Measurements from ENCODE around the gene SKAP1.
"Not testable (repeated sequence)": the region's sequence is repeated elsewhere in the genome, so short reads cannot be mapped to it uniquely, and the experiment has no call there.

The SKAP1 gene

DNA sequence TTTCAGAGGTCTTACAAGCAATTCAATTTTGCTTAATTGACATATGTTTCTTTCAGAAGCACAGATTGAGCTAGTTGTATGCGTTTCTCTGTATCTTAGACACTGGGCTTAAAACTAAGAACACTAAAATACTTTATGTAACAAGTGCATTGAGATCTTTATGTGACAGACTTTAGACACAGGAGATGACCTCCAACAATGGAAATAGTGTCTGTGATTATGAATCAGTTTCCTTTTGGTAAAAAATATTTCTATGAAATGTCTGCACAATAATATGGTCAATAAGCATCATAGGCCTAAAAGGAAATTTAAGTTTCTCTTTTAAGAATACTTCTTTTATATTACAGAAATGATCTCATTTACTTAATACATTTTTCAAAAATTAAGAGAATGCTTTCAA lies 153.2 kb downstream of the SKAP1 start:
- DNase-seq, result no peak

DNA sequence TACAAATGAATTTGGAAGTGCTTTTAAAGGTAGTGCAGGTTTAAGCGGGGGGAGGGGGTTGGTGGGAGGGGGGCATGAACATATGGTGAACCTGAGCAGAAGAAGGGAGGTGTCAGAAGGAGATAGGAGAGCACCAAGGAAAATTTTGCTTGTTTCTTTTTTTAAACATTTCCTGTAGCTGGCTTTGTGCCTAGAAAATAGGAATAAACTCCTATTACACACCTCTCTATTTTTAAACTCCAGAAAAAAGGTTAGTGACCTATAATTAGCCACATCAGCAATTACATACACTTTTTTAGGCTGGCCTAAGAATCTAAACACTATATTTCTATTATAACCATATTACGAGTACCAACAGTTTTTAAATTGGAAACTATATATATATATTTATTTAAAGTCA lies 159.1 kb downstream of the SKAP1 start:
- DNase-seq, result no peak

DNA sequence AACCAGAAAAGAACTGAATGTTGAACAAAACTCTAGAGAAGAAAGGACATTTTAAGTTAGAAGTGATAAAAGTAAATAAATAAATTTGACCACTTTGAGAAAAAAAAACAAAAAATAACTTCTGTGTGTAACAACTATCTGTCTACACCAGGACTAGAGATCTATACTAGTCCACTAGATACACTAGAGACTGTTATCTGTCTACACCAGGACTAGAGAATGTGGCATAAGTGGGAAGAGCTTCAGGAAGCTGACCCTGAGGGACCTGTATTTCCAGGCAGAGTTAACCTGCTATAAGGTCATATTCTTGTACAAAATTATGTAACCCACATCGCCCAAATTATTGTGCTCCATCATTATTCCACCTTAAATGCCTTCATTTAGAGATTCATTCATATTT lies 160.8 kb downstream of the SKAP1 start:
- no peak for DNase-seq

DNA sequence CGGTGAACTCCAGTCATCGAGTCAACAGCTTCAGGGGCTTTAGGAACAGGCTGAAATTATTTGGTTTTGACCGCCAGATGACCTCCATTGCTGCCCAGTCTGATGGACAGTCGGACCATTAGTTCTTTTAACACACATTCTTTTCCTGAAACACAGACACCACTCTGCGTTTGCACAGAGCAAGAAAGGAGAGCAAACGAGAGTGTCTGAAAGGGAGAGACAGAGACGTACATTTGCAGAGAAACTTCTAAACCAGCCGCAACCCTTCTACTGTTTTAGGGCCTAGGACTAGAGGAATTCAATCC lies 166.3 kb downstream of the SKAP1 start:
- DNase-seq, result no peak

DNA sequence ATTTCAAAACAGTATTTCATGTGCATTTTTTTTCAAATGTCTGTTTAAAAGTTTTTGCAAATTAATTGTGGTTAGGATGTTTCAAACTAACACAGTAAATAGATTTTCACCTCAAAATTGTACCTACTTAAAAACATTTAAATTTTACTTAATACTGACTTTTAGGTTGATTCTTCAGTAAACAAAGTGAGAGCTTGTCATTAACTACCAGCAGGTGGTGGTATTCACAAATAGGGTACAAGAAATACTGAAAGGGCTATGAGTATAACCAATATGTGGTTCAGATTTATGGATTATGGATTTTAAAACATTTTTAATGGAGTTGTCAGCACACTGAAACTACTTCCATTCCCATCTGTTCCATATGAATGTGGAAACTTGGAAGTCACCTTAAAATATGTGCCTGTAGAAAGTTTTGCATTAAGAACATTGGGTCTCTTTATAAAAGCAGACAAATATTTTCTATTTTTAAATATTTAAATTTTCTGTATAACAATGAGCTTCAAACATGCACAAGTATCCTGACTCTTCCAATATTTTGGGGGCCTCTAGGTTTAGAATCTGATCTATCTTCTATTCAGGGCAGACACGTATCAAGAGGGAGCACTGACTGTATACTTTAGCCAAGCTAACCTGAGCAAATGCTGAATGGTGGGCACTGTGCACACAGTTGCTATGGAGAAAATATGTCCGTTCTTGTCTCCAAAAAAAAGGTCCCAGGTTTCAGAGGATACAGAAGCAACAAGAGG lies 166.9 kb downstream of the SKAP1 start:
- no peak for DNase-seq

DNA sequence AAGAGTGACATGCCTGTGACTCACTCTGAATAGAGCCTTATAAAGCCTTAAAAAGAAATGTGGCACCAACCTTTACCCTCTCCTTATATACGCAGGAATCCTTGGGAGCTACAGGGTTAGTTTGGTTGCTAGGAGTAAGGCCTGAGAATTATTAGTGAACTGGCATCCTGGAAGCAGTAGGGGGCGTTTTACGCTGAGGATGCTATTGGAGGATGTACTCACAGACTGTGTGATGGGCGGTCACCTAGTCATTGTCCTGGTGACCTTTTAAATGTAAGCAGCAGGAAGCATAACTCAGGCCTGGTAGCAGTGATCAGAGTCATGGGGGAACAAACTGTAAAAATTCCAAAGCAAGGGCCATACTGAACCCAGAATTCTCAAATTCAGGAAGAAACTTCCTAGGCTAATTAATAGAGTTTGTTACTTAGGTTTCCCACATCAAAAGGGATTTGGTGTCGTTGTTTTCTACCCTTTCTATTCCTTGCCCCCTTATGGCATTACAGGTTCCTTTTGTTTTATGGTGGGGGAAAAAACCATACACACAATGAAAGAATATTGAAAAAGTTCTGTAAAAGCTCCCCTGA lies 168.6 kb downstream of the SKAP1 start:
- no peak for DNase-seq

DNA sequence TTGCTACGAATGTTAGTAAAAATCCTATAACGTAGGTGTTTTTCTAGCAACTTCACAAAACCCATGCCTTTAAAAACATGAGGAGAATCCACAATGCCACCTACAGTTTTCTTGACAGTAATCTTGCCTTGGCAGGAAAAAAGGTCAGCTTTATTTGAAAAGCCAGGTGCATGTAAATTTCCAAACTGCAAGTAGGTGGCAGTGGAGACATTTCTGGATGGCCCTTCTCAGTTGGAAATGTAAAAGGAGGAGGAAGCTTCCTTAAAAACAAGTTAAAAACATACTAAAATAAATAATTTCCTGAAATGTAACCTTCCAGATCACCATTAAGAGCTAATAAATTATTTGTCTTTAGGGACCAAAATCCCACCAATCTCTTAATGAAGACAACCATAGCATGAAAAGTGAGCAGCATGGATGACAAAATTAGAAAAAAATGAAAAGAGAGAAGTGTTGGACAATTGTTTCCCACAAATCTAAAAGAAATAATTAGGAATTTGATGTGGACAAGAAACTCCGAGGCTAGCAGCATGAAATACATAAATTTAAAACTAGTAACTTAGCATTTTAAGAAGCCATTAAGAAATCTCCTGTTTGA lies 170.2 kb downstream of the SKAP1 start:
- DNase-seq, result no peak

DNA sequence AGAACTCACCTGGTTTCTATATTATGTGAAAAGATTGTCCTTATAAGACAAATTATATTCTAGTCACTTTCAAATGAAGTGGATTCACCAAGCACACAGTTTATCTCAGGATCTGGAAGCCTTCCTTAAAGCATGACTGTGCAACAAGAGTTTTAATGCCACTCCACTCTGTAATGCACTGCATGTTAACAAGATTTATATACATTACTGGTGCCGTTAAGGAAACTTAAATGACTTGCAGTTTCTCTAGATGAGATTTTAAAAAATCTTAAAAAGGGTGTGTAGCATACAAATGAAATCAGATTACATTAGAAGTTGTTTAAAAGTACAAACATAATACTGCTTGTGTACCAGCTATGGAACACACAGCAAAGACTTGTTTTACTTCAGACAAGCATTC lies 171.7 kb downstream of the SKAP1 start:
- no peak for DNase-seq

DNA sequence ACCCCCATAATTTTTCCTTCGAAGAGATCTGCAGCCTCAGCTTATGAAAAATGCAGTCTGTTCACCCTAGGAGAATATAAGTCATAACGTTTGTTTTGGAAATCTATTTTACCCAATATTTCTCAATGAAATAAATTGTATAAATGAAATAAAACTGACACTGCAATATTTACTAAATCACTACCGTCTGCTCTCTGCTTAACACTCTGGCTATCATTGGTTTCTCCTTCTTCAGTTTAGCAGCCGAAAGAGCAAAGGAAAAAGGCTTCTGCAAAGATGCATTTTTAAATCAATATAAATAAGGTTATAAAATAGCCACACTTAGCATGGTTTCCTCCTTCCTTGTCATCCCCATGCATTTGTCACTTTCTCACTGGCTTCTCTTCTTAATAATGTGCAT lies 174.3 kb downstream of the SKAP1 start:
- no peak for DNase-seq

DNA sequence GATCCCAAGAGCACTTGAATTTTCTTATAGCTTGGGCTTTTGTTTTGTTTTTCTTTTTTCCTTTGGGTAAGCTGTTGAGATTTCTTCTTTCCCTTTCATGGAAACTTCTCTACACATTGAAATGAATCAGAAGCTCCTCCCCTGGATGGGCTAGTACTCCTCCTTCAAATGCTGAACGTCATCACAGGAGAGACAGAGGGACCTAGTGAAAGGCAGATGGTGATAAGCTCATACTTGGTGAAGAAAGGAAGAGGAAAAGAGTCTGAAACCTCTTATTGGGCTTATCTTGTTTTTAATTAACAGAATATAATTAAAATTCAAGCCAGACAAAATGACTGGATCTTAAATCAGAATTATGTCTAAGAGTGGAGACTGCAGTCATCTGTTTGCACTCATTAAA lies 175.1 kb downstream of the SKAP1 start:
- DNase-seq, result no peak

DNA sequence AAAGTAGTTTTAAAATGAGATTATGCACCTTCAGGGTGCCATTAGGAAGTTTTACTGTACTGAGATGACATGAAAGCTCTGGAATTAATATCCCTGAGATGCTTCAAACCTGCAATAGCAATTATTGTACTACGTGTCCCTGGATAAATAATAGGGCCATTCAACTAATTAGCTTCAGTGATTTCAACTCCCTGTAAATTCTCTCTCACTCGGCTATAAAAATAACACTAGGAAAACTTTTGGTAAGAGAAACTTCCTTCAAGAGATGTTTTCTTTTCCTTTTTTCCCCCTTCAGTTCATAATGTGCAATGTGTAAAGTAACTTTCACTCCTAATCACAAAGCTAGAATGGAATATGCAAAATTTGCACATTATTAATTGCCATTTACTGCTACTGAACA lies 176.0 kb downstream of the SKAP1 start:
- no peak for DNase-seq

DNA sequence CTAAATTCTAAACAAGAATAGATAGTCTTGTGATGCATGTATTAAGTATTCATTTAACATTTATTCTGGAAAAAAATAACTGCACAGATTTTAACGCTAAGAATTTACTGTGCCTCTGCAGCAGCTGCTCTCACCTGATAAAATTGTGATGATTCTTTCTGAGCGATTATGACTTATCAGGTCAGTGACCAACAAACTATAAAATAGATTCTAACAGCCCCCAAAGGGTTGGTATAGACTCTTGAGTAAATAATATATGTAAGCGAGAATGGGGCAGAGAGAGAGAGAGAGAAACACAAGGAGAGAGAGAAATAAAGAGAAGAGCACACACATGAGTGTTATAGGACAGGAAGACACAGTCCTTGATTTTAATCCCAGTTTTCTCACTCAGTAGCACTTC lies 178.1 kb downstream of the SKAP1 start:
- no peak for DNase-seq

DNA sequence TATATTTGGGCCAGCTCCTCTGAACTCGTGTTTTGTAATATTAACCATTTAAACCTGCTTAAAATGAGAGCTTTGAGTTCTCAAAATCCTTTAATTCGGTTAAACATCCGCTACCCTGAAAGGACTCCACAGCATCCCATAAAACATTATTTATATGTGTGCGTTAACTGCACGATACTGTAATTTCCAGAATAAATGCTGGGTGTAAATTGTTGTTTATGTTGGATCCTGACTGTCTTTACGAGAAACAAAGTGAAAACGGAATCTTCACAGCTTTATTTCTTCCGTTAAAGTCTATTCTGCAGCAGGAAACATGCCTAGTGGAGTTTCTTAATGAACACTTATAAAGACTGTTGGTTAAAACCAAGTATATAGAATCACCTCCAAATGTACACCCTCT lies 179.1 kb downstream of the SKAP1 start:
- no peak for DNase-seq

DNA sequence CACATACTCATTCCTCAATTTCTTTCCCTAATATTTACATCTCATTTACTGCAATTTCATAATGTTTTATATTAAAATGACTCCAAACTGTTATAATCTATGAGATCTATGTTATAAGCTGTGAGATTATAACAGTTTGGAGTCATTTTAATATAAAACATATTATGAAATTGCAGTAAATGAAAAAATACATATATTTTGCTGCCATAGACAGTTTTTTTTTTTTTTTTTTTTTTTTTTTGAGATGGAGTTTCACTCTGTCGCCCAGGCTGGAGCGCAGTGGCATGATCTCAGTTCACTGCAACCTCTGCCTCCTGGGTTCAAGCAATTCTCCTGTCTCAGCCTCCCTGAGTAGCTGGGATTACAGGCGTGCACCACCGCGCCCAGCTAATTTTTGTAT lies 180.0 kb downstream of the SKAP1 start:
- DNase-seq, result not testable (repeated sequence)

DNA sequence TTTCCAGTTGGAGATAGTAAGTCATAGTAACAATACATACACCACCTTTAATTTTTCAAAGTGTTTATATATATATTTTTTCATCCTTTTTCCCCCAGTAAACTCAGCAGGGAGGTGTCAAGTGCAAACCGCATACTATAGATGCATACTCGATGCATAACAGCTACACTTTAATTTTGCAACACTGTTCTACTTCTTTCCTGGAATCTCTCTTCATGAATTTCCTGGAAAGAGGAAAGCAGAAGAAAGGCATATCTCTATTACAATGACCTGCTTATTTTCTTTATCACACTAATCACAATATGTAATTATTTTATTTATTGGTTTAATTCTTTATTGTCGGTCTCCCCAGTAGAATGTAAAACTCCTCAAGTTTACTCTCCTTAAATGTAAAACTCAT lies 182.4 kb downstream of the SKAP1 start:
- DNase-seq, result no peak

DNA sequence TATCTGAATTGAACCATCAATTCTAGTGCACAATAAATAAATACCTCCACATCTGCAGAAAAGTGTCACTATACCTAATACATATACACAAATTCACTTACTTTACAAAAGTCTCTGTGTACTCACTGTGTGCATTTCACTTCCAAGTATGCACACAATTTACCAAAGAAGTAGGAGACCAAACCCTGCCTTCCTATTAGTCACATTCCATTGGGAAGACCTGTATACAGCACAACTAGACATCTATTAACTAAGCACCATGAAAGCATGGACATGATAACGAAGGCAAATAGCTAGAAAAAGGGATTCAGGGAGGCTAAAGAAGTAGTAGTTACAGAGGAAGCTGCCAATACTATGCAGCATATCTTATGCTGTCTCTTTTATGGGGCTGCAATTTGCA lies 183.0 kb downstream of the SKAP1 start:
- no peak for DNase-seq

DNA sequence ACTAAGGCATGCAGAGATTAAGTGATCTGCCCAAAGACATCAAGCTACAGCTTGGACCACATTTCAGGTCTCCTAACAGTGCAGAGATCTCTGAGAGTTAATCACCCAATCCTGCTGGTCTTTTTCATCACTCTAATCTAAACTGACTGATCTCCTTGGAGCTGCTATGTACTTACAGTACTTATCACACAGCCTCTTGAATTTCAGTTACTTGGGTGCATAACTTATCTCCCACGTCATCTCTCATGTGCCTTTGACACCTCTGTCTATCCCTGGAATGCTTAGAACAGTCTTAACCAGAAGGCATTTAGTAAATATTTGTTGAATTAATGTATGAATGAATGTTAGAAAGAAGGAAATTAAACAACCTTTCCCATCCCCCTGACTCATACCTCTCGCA lies 183.4 kb downstream of the SKAP1 start:
- DNase-seq, result no peak

DNA sequence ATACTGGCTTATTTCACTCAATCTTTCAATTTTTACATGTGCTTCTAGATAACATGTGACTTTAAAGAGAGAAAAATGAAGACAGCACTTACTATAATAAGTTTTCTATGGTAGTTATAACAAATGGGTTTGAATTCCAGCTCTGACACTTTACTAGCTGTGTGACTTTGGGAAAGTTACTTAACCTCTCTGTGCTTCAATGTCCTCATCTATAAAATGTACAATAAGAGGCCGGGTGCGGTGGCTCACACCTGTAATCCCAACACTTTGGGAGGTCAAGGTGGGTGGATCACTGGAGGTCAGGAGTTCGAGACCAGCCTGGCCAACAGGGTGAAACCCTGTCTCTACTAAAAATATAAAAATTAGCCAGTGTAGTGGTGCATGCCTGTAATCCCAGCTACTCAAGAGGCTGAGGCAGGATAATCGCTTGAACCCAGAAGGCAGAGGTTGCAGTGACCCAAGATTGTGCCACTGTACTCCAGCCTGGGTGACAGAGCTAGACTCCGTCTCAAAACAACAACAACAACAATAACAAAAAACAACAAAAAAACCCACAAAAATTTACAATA lies 184.5 kb downstream of the SKAP1 start:
- not testable (repeated sequence) for DNase-seq

DNA sequence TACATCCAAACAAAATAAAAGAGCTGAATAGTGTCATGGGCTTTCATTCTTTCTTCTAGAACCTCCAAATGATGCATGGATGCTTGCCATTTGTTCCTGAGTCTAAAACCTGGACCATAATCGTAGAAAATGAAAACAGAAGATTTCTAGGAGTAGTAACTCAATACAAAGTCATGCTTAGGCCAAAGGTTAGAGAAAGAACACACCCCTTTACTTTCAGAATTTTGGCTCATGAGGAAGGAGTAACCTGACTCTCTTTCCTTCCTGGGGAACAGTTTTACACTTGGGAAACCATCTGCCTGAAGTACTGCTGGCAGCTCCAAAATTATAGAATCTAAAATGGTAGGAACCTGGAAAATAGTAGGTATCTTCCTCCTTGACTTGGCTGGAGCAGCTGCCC lies 185.2 kb downstream of the SKAP1 start:
- DNase-seq, result no peak

DNA sequence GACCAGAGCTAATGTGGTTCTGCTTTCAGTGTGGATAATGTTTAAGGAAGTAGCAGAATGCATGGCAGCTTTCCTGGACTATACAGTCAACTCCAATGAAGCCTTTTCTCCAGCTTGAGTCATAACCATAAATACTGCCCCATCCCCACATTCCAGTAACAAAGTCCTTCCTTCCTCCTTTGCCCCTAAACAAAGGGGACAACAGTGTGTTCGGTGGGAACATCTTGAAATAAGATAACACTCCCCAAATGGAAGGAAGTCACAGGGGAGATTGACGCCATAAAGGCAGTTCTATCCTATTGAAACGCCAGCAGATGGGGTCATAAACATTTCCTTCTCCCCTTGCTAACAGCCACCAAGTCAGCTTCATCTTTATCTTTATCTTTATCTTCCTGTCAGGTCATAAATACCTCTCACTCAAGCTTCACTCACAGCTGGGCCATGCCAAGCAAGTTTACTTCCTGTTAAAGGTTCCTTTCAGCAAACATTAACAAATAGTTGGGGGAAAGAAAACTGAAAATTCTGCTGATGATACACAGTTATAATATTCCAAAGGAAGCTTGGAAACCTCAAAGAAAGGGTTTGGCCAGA lies 185.8 kb downstream of the SKAP1 start:
- DNase-seq, result no peak

DNA sequence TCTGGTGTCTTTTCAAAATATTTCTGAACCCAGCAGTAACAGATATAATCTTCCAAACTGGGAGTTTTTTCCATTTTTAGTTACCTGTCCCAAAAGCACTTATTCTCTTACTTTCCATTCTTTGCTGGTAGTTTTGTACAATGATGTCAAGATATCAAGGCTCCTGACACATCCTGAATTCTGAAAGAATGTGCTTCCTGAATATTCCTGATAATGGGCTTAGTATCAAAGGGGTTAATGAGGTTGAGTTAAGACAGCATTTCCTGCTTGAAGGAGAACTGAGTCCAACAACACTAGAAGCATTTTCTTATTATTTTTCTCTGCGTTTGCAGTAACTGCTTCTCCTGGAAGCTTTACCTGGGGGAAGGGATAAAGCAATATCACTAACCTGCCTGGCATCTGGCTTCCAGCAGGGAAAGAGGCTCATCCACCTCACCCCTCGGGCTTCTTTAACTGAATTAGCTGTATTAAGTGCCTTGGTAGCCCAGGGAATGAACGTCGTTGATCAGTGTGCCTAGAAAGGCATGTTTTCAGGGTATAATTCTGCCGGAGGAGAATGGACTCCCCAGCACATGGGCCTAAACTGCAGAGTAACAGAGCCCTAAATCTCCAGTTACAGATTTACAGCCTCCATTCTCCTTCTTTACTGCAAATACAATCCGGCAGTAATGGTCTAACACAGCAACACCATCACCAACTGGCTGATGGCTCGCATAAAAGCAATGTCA lies 188.1 kb downstream of the SKAP1 start:
- no peak for DNase-seq

DNA sequence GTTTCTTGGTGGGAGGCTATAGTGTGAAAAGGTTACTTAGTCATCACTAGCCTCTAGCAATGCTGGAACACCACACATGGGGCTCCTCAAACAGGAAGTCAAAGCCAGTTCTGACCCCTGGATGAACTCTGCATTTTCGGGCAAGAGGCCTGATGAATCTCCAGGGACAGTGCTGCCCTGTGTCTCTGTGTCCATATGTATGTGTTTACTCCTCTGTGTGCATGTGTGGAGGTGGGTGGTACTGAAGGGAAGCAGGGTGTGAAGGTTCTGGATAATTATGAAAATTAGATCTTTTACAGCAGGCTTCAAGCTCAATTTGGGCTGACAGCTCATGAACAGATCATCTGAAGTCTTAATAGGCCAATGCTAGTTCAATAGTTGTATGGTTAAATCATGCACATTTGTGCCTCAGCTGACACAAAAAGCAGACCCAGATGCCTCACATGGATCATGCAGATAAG lies 188.9 kb downstream of the SKAP1 start:
- DNase-seq, result peak; percentile 70

DNA sequence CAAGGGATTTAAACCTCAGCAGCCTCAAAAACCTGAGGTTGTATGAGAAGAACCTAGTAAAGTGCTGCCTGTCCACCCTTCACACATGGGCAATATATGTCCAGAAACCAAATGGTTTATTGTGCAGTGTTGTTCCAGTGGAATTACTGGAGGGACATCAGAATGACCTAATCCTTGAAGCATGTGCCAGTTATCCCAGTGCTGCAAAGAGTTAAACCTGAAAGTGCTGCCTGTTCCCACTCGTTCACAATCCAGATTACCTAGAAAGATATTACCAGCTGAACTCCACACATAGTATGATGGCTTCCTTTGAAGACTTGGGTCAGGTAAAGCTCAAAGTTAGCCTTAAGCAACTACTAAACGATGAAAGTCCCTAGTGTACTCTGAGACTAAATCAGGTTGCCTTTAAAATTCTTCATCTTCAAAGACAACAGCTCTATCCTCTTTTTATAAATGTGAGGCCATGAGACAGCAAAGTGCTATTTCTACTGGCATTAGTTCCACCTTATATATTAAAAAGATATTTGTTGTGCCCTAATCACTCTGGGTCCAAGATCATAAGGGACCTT lies 189.4 kb downstream of the SKAP1 start:
- DNase-seq, result no peak

All from femur (tissue), 1 donor.